Trophoblast cell (in vitro differentiated cells and primary cell): ENCODE results near the gene U2AF1L4.
A peak's percentile ranks its signal among the peaks of the same experiment; 100 is the strongest.

Experiments
- DNase-seq, 2 donors: peaks; one replicate each; pipeline ENCODE4 v3.0.0-alpha.2; 2016
- H2AFZ ChIP-seq: 2 replicates; pipeline ENCODE4 v1.6.1; 2013; ENCODE audit warnings: low read length, moderate library complexity, mild to moderate bottlenecking; ENCODE audit not compliant: insufficient read depth, poor library complexity
- H2AK5ac ChIP-seq: 2 replicates; pipeline ENCODE4 v1.6.1; 2013; ENCODE audit warnings: mild to moderate bottlenecking, low read length
- H2BK120ac ChIP-seq: 2 replicates; pipeline ENCODE4 v1.6.1; 2013; ENCODE audit warnings: low read length, mild to moderate bottlenecking, moderate library complexity; ENCODE audit not compliant: insufficient read depth, poor library complexity
- H2BK12ac ChIP-seq: 2 replicates; pipeline ENCODE4 v1.6.1; 2013; ENCODE audit warnings: mild to moderate bottlenecking, low read length, moderate library complexity
- H2BK5ac ChIP-seq: 2 replicates; pipeline ENCODE4 v1.6.1; 2013; ENCODE audit warnings: low read length, low read depth, moderate library complexity, mild to moderate bottlenecking; ENCODE audit not compliant: poor library complexity
- H3K14ac ChIP-seq: 2 replicates; pipeline ENCODE4 v1.6.1; 2013; ENCODE audit warnings: mild to moderate bottlenecking, low read length
- H3K18ac ChIP-seq: 2 replicates; pipeline ENCODE4 v1.6.1; 2013; ENCODE audit warnings: mild to moderate bottlenecking, low read length
- H3K23ac ChIP-seq: 2 replicates; pipeline ENCODE4 v1.6.1; 2013; ENCODE audit warnings: low read length
- H3K27ac ChIP-seq: 2 replicates; pipeline ENCODE4 v1.5.1; 2013; ENCODE audit warnings: low read depth, mild to moderate bottlenecking, inconsistent platforms, low read length, moderate library complexity
- H3K27me3 ChIP-seq: 2 replicates; pipeline ENCODE4 v1.6.1; 2013; ENCODE audit warnings: inconsistent platforms, mild to moderate bottlenecking, low read length, moderate library complexity; ENCODE audit not compliant: insufficient read depth
- H3K36me3 ChIP-seq, 2 experiments: 1 replicate in 1 of 2; 2 replicates in 1 of 2; pipeline ENCODE4 v1.6.1; 2013; ENCODE audit warnings: low read length in 2 of 2, mild to moderate bottlenecking in 2 of 2, moderate library complexity in 1 of 2; ENCODE audit not compliant: insufficient read depth in 2 of 2, control insufficient read depth in 1 of 2
- H3K4ac ChIP-seq: 2 replicates; pipeline ENCODE4 v1.6.1; 2013; ENCODE audit warnings: low read depth, mild to moderate bottlenecking, low read length, moderate library complexity
- H3K4me1 ChIP-seq, 2 experiments: 1 replicate in 1 of 2; 2 replicates in 1 of 2; pipeline ENCODE4 v1.6.1; 2013; ENCODE audit warnings: low read length in 2 of 2, mild to moderate bottlenecking in 2 of 2, moderate library complexity in 1 of 2; ENCODE audit not compliant: insufficient read depth in 2 of 2, control insufficient read depth in 1 of 2
- H3K4me2 ChIP-seq: 2 replicates; pipeline ENCODE4 v1.6.1; 2013; ENCODE audit warnings: inconsistent platforms, mild to moderate bottlenecking, low read length, moderate library complexity
- H3K4me3 ChIP-seq: 2 replicates; pipeline ENCODE4 v1.5.1; 2013; ENCODE audit warnings: mild to moderate bottlenecking, low read depth, low read length, inconsistent platforms
- H3K79me1 ChIP-seq: one replicate; pipeline ENCODE4 v1.6.1; 2013; ENCODE audit warnings: low read length
- H3K79me2 ChIP-seq: 2 replicates; pipeline ENCODE4 v1.6.1; 2013; ENCODE audit warnings: low read length, mild to moderate bottlenecking; ENCODE audit not compliant: control insufficient read depth, insufficient read depth, poor library complexity
- H3K9ac ChIP-seq: 2 replicates; pipeline ENCODE4 v1.6.1; 2013; ENCODE audit warnings: mild to moderate bottlenecking, low read length
- H3K9me3 ChIP-seq: 2 replicates; pipeline ENCODE4 v1.6.1; 2013; ENCODE audit warnings: low read depth, mild to moderate bottlenecking, control low read depth, inconsistent platforms, low read length; ENCODE audit not compliant: insufficient read depth
- H4K12ac ChIP-seq: 2 replicates; pipeline ENCODE4 v1.6.1; 2013; ENCODE audit warnings: low read depth, mild to moderate bottlenecking, low read length, moderate library complexity
- H4K8ac ChIP-seq: 2 replicates; pipeline ENCODE4 v1.6.1; 2013; ENCODE audit warnings: low read depth, mild to moderate bottlenecking, low read length, moderate library complexity
- H4K91ac ChIP-seq: one replicate; pipeline ENCODE4 v1.6.1; 2013; ENCODE audit warnings: low read depth, mild to moderate bottlenecking, low read length, moderate library complexity
- WGBS: extraction: QIAGEN DNeasy Blood & Tissue Kit; methylation state at CpG from one replicate; pipeline ENCODE4 v1.1.7; 2013; ENCODE audit warnings: missing lambda C conversion rate; ENCODE audit not compliant: insufficient read length, insufficient coverage; ENCODE audit errors: extremely low coverage; 5-methylcytosine and 5-hydroxymethylcytosine counted together

Gene U2AF1L4

DNA sequence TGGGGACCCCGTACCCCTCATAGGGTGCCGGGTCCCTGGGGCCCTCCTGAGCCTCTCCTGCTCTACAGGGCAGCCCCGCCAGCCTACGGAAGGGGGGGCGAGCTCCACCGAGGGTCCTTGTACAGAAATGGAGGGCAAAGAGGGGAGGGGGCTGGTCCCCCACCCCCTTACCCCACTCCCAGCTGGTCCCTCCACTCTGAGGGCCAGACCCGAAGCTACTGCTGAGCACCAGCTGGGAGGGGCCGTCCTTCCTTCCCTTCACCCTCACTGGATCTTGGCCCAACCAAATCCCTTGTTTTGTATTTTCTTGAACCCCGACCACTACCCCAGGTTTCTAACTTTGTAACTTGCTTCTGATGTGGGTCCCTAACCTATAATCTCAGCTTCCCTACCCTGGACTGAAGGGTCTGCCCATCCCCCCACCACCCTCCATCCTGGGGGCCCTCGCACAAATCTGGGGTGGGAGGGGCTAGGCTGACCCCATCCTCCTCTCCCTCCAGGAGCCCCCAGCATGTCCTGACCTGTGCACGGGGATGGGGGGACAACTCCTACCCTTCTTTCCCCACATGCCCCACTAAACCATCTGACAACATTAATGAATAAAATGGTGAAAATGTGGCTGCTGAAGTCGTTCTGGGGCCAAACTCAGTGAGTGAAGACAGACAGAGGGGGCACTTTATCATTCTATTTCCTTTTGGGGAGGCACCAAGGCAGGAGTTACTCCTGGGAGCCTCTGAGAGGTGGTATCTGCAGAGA, 43.2 kb upstream of the U2AF1L4 start:
- no peaks in the 10 kb centered on the region for H3K79me2 ChIP-seq
- WGBS = no CpG with 5 or more reads among the region's 12 CpGs

DNA sequence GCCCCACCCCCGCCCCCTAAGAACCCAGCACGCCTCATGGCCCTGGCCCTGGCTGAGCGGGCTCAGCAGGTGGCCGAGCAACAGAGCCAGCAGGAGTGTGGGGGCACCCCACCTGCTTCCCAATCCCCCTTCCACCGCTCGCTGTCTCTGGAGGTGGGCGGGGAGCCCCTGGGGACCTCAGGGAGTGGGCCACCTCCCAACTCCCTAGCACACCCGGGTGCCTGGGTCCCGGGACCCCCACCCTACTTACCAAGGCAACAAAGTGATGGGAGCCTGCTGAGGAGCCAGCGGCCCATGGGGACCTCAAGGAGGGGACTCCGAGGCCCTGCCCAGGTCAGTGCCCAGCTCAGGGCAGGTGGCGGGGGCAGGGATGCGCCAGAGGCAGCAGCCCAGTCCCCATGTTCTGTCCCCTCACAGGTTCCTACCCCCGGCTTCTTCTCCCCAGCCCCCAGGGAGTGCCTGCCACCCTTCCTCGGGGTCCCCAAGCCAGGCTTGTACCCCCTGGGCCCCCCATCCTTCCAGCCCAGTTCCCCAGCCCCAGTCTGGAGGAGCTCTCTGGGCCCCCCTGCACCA, 42.1 kb upstream of the U2AF1L4 start:
- WGBS = no CpG with 5 or more reads among the region's 15 CpGs
- Histone ChIP-seq H3K14ac (no peak overlapping the region), H4K8ac (no peak overlapping the region), H3K4me2 (no peak overlapping the region), H3K79me2 (no peaks in the 10 kb centered on the region), H2BK12ac (no peak overlapping the region), H3K4me3 (no peak overlapping the region), H3K23ac (no peak overlapping the region), H4K12ac (no peak overlapping the region), H2BK5ac (no peak overlapping the region), H2AK5ac (no peak overlapping the region), H3K79me1 (no peaks in the 10 kb centered on the region), H3K9ac (no peak overlapping the region), H3K27me3 (no peaks in the 10 kb centered on the region), H2BK120ac (no peak overlapping the region), H3K9me3 (peaks cover 5% of the 10 kb centered on the region), H3K27ac (no peak overlapping the region), H2AFZ (no peak overlapping the region), H3K36me3 (peaks cover 5 to 7% of the 10 kb centered on the region in 2 experiments), H3K4me1 (peaks cover 0 to 5% of the 10 kb centered on the region in 2 experiments), H3K4ac (no peak overlapping the region), H3K18ac (no peak overlapping the region), H4K91ac (no peak overlapping the region)
- no peak for DNase-seq

More for the DNA sequence above, 43.2 kb upstream of the U2AF1L4 start:
- Histone ChIP-seq H2BK12ac (no peak overlapping the region), H3K27me3 (no peaks in the 10 kb centered on the region), H2AK5ac (no peak overlapping the region), H3K4ac (no peak overlapping the region), H3K36me3 (peaks cover 1 to 5% of the 10 kb centered on the region in 2 experiments), H3K23ac (no peak overlapping the region), H2BK5ac (no peak overlapping the region), H4K91ac (no peak overlapping the region), H3K9me3 (peaks cover 3% of the 10 kb centered on the region), H3K14ac (no peak overlapping the region), H3K27ac (no peak overlapping the region), H3K9ac (no peak overlapping the region), H4K8ac (no peak overlapping the region), H2AFZ (no peak overlapping the region), H3K4me1 (peaks cover 0 to 5% of the 10 kb centered on the region in 2 experiments), H3K79me1 (no peaks in the 10 kb centered on the region), H4K12ac (no peak overlapping the region), H3K4me2 (no peak overlapping the region), H3K18ac (no peak overlapping the region), H3K4me3 (no peak overlapping the region), H2BK120ac (no peak overlapping the region)
- DNase-seq = no peak

DNA sequence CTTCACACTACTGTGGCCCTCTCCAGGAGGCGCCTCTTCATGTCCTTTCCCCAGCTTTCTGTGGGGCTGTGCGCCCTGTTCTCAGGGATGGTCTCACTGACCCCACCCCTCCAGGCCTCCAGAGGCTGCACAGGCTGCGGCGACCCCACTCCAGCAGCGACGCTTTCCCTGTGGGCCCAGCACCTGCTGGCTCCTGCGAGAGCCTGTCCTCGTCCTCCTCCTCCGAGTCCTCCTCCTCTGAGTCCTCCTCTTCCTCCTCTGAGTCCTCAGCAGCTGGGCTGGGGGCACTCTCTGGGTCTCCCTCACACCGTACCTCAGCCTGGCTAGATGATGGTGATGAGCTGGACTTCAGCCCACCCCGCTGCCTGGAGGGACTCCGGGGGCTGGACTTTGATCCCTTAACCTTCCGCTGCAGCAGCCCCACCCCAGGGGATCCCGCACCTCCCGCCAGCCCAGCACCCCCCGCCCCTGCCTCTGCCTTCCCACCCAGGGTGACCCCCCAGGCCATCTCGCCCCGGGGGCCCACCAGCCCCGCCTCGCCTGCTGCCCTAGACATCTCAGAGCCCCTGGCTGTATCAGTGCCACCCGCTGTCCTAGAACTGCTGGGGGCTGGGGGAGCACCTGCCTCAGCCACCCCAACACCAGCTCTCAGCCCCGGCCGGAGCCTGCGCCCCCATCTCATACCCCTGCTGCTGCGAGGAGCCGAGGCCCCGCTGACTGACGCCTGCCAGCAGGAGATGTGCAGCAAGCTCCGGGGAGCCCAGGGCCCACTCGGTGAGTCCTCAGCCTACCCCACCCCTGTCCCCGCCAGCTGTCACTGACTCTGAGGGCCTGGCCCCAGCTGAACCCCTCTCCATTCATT, 41.3 kb upstream of the U2AF1L4 start:
- DNase-seq = no peak
- H3K14ac ChIP-seq = no peak overlapping the region
- H3K27me3 ChIP-seq = no peaks in the 10 kb centered on the region
- H4K91ac ChIP-seq = no peak overlapping the region
- H3K4me1 ChIP-seq = peaks cover 0 to 5% of the 10 kb centered on the region in 2 experiments
- H4K8ac ChIP-seq = no peak overlapping the region
- no peak overlapping the region for H3K23ac ChIP-seq
- WGBS = no CpG with 5 or more reads among the region's 31 CpGs
- H3K36me3 ChIP-seq = peaks cover 5 to 7% of the 10 kb centered on the region in 2 experiments
- no peak overlapping the region for H3K4me3 ChIP-seq
- H3K4me2 ChIP-seq = no peak overlapping the region
- H2BK12ac ChIP-seq = no peak overlapping the region
- peaks cover 5% of the 10 kb centered on the region for H3K9me3 ChIP-seq
- no peak overlapping the region for H3K9ac ChIP-seq
- H4K12ac ChIP-seq = no peak overlapping the region
- no peak overlapping the region for H2BK120ac ChIP-seq
- H3K27ac ChIP-seq = no peak overlapping the region
- H2BK5ac ChIP-seq = no peak overlapping the region
- no peak overlapping the region for H2AK5ac ChIP-seq
- H3K18ac ChIP-seq = no peak overlapping the region
- no peaks in the 10 kb centered on the region for H3K79me2 ChIP-seq
- no peak overlapping the region for H3K4ac ChIP-seq
- H2AFZ ChIP-seq = no peak overlapping the region
- no peaks in the 10 kb centered on the region for H3K79me1 ChIP-seq

DNA sequence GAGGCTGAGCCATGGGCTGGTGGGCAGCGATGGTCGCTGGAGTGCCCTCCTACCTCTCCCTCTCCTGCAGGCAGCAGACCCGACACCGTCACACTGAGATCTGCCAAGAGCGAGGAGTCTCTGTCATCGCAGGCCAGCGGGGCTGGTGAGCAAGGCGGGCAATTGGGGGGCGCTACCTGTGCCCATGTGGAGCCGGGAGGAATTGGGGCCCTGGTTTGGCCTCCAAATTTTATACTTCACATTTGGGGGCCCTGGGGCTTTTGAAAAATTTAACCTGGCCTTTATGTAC, 40.1 kb upstream of the U2AF1L4 start:
- Histone ChIP-seq H3K79me2 (no peaks in the 10 kb centered on the region), H2BK120ac (no peak overlapping the region), H3K27ac (no peak overlapping the region), H4K91ac (no peak overlapping the region), H2BK5ac (no peak overlapping the region), H3K36me3 (peaks cover 11 to 15% of the 10 kb centered on the region in 2 experiments), H3K23ac (no peak overlapping the region), H3K4me1 (peaks cover 0 to 5% of the 10 kb centered on the region in 2 experiments), H3K9me3 (peaks cover 5% of the 10 kb centered on the region), H2BK12ac (no peak overlapping the region), H2AFZ (no peak overlapping the region), H3K18ac (no peak overlapping the region), H2AK5ac (no peak overlapping the region), H3K4me2 (no peak overlapping the region), H3K4ac (no peak overlapping the region), H3K27me3 (no peaks in the 10 kb centered on the region), H3K4me3 (peak overlapping the region; percentile 16), H4K8ac (no peak overlapping the region), H3K79me1 (no peaks in the 10 kb centered on the region), H3K9ac (no peak overlapping the region), H3K14ac (no peak overlapping the region), H4K12ac (no peak overlapping the region)
- no peak for DNase-seq
- no CpG with 5 or more reads among the region's 10 CpGs for WGBS
